ENCODE measurements around the gene H6PD.
A peak's percentile ranks its signal among the peaks of the same experiment; 100 is the strongest.
"Not testable (repeated sequence)": the region's sequence is repeated elsewhere in the genome, so short reads cannot be mapped to it uniquely, and the experiment has no call there.

Gene H6PD

GRCh38 chr1:9280015-9280860 lies 45.7 kb downstream of the H6PD start:
- DNase-seq, result peak; percentile 79

GRCh38 chr1:9281071-9281827 lies 46.7 kb downstream of the H6PD start:
- no peak for DNase-seq

- DNase-seq, result no peak
These were observed 47.5 kb downstream of the H6PD start for GRCh38 chr1:9281908-9282695.

- no peak for DNase-seq
These were observed 48.1 kb downstream of the H6PD start for GRCh38 chr1:9282696-9282955.

GRCh38 chr1:9284061-9284460 lies 49.5 kb downstream of the H6PD start:
- DNase-seq, result no peak

- no peak for DNase-seq
These were observed 52.0 kb downstream of the H6PD start for GRCh38 chr1:9286556-9286955.

GRCh38 chr1:9289090-9289534 lies 54.5 kb downstream of the H6PD start:
- DNase-seq, result peak; percentile 61

- peak; percentile 88 for DNase-seq
These were observed 55.3 kb downstream of the H6PD start for GRCh38 chr1:9289711-9290485.

- DNase-seq, result peak; percentile 40
These were observed 57.4 kb downstream of the H6PD start for GRCh38 chr1:9291914-9292360.

- peak; percentile 81 for DNase-seq
These were observed 58.0 kb downstream of the H6PD start, which contains the start of gene SPSB1 for GRCh38 chr1:9292361-9293240. TSS of gene SPSB1 (plus strand) at chr1:9292894. CDS start at chr1:9355892, 62,998 bp downstream.

- DNase-seq, result no peak
These were observed 58.6 kb downstream of the H6PD start for GRCh38 chr1:9293241-9293532.

- DNase-seq, result peak; percentile 79
These were observed 59.2 kb downstream of the H6PD start for GRCh38 chr1:9293533-9294404.

GRCh38 chr1:9294405-9294773 lies 59.8 kb downstream of the H6PD start:
- DNase-seq, result peak; percentile 79

GRCh38 chr1:9294910-9295636 lies 60.5 kb downstream of the H6PD start:
- peak; percentile 40 for DNase-seq

- DNase-seq, result no peak
These were observed 61.3 kb downstream of the H6PD start for GRCh38 chr1:9295884-9296283.

- DNase-seq, result no peak
These were observed 62.3 kb downstream of the H6PD start for GRCh38 chr1:9296850-9297249.

- no peak for DNase-seq
These were observed 63.3 kb downstream of the H6PD start for GRCh38 chr1:9297831-9298230.

GRCh38 chr1:9298282-9298681 lies 63.7 kb downstream of the H6PD start:
- DNase-seq, result no peak

GRCh38 chr1:9299571-9300541 lies 65.3 kb downstream of the H6PD start:
- DNase-seq, result not testable (repeated sequence)
